Activated T-helper 17 cell treated with anti-CD3 and anti-CD28 coated beads, Interleukin-2, amount 50 U/mL, for 72 hours (primary cell): ENCODE results near the gene FXN. TPM values are rescaled to one million over a fixed set of nuclear protein-coding genes. Genes with fewer than 3 reads are reported as not detected.
"Not testable (repeated sequence)": the region's sequence is repeated elsewhere in the genome, so short reads cannot be mapped to it uniquely, and the experiment has no call there.

Experiments used
- ATAC-seq: fragments of 150-1000 bp; cut with Tn5 transposase; replicated peaks from 2 replicates; pipeline ENCODE4 v1.10.0; 2021; ENCODE audit warnings: mild to moderate bottlenecking, moderate library complexity
- H3K27ac Mint-ChIP-seq: one replicate; pipeline ENCODE4 v1.8.0; 2022; ENCODE audit warnings: mixed read lengths
- H3K27me3 Mint-ChIP-seq: one replicate; pipeline ENCODE4 v1.8.0; 2022; ENCODE audit warnings: mixed read lengths
- H3K36me3 Mint-ChIP-seq: one replicate; pipeline ENCODE4 v1.8.0; 2022; ENCODE audit warnings: low read depth, mild to moderate bottlenecking, mixed read lengths
- H3K4me1 Mint-ChIP-seq: one replicate; pipeline ENCODE4 v1.8.0; 2022; ENCODE audit warnings: mixed read lengths
- H3K4me3 Mint-ChIP-seq: one replicate; pipeline ENCODE4 v1.8.0; 2022; ENCODE audit warnings: mild to moderate bottlenecking, mixed read lengths
- H3K9me3 Mint-ChIP-seq: one replicate; pipeline ENCODE4 v1.8.0; 2022; ENCODE audit warnings: mixed read lengths
- total RNA-seq, 2 donors: library from RNA; stranded (reverse); gene quantifications; one replicate each; pipeline ENCODE4 v1.2.3, GENCODE V29; 2022

The FXN gene
- total RNA-seq, 2 donors from 2014 or later: 10.2 to 28.0 TPM

DNA sequence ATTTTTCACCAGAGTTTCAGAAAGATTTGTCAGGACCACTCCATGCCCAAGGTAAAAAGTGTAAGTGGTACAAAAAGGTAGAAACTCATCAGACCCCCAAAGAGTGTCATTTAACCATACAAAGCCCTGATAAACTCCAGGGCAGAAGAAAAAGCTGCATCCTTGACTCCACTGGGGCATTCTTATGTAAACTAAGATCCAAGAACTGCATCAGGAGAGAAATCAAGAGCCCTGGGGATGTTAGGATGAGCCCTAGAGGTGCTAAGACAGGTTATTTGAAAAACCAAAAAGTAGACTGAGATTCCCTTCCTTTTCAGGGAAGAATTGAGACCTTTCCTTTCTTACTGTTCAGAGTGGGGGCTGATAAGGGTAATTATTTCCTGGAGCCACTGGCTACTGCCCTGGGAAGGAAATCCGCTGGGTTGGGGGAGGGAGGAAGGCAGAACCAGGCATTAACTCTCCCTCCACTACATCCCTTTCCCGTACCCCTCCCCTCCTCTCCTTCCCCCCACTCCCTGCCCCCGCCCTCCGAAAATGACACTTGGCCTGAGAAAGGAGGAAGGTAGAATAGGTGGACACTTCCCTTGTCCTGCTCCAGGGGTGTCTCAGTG is 54.7 kb downstream of the FXN start:
- H3K36me3 Mint-ChIP-seq: no peaks in the 10 kb centered on the region
- H3K4me1 Mint-ChIP-seq: no peaks in the 10 kb centered on the region
- H3K27ac Mint-ChIP-seq: no peak overlapping the region
- H3K9me3 Mint-ChIP-seq: no peaks in the 10 kb centered on the region
- no peak for ATAC-seq
- H3K27me3 Mint-ChIP-seq: no peaks in the 10 kb centered on the region
- no peak overlapping the region for H3K4me3 Mint-ChIP-seq

DNA sequence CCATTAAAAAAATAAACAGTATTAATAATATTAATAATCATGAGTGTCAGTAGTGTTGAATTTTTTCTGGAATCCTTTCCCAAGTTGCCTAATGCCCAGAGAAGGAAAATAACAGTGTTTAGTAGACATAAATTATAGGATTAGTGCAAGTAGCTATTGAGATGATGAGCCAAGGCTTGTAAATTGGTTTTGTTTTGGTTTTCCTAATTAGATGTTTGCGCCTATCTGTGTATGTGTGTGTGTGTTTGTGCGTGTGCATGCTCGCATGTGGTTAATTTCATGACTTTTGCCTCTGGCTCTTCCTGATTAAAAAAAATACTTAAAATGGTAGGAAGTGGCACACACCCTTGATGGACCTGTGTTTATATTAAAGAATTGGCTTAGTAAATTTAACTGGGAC is 55.4 kb downstream of the FXN start:
- H3K27me3 Mint-ChIP-seq: no peaks in the 10 kb centered on the region
- H3K36me3 Mint-ChIP-seq: no peaks in the 10 kb centered on the region
- H3K4me1 Mint-ChIP-seq: no peaks in the 10 kb centered on the region
- no peak overlapping the region for H3K27ac Mint-ChIP-seq
- no peak for ATAC-seq
- H3K4me3 Mint-ChIP-seq: no peak overlapping the region
- no peaks in the 10 kb centered on the region for H3K9me3 Mint-ChIP-seq

DNA sequence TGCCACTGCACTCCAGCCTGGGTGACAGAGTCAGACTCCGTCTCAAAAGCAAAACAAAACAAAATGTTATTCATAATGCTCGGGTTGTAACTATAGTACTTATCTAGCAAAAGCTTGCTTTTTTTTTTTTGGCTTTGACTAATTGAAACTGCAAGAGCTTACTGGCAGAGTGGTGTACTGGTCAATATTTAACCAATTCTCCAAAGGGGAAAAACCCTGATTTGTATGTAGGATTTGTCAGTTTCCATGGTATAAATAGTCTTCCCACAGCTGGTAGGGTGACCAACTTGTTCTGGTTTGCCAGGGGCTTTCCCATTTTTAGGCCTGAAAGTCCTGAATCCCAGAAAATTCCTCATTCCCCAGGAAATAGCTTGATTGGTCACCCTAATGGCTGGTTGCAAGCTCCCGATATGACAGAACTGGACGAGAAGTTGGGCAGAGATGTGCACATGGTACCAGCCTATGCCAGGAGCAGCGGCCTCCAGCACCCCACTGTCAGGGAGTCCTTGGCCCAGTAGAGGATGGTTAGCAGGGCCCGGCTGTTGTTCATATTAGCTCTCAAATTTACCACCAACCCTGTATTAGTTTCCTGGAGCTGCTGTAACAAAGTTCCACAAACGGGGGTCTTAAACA is 58.0 kb downstream of the FXN start:
- Mint-ChIP-seq H3K4me1 (no peaks in the 10 kb centered on the region), H3K4me3 (no peak overlapping the region), H3K9me3 (no peaks in the 10 kb centered on the region), H3K27me3 (no peaks in the 10 kb centered on the region), H3K27ac (no peak overlapping the region), H3K36me3 (no peaks in the 10 kb centered on the region)
- peak; percentile 88 for ATAC-seq

DNA sequence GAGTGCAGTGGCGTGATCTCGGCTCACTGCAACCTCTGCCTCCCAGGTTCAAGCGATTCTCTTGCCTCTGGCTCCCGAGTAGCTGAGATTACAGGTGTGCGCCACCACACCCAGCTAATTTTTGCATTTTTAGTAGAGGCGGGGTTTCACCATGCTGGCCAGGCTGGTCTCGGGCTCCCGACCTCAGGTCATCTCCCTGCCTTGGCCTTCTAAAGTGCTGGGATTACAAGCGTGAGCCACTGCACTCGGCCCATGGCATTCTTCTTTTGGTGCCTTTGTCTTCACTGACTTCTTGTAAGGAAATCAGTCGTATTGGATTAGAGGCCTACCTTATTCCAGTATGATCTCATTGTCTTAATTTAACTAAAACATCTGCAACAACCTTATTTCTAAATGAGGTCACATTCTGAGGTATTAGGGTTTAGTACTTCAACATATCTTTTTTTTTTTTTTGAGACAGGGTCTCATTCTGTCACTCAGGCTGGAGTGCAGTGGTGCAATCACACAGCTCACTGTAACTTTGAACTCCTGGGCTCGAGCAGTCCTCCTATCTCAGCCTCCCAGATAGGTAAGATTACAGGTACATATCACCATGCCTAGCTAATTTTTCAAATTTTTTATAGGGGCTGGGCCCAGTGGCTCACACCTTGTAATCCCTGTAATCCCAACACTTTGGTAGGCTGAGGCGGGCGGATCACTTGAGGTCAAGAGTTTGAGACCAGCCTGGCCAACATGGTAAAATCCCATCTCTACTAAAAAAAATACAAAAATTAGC is 59.0 kb downstream of the FXN start:
- H3K9me3 Mint-ChIP-seq, H3K27me3 Mint-ChIP-seq, H3K4me3 Mint-ChIP-seq, H3K4me1 Mint-ChIP-seq, H3K27ac Mint-ChIP-seq, ATAC-seq, H3K36me3 Mint-ChIP-seq: not testable (repeated sequence)

DNA sequence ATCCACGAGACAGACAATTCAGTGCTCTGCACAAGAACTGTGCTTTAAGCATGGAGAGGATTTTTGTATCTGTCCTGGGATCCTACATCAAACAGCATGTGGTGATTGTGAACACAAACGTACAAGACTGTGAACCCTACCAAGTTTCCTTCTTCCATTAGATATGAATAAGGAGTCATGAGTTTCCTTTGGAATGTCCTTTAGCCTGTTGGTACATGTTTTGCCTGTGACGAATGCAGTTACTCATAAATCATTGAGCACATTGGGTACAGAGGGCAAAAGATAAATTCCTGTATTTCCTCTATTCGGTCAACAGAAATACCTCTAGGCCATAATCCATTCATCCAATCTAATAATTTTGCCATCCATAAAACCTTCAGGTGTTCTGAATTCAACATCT is 61.5 kb downstream of the FXN start:
- Mint-ChIP-seq H3K4me3 (no peak overlapping the region), H3K9me3 (no peaks in the 10 kb centered on the region), H3K4me1 (no peaks in the 10 kb centered on the region), H3K27ac (no peak overlapping the region), H3K27me3 (no peaks in the 10 kb centered on the region), H3K36me3 (no peaks in the 10 kb centered on the region)
- no peak for ATAC-seq

DNA sequence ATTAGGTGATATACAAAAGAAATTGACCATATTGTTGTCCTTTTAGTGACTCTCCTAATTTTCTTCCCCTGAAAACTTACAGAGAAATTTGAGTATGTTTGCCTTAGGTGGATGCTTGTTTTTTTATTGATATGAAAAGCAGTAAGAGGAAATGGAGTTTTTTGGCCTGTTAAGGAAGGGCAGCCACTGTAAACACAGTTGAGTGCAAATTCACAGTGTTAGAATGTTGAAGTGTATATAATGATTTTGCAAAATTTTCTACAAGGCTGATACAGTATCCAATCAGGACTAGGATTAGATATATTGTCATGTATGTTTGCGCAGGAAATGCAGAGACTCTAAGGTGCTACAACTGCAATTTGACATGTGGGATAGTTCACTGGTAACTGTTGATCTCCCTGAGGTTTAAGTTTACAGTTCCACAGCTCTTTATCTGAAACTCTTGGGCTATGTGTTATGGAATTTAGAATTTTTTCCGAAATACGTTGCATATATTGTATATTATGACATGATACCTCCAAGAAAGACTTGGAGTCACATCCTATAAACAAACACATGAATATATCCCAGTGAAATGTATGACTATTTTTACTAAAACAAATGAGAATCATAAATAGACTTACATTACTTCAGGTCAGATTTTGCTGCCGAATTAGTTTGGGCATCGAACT is 62.5 kb downstream of the FXN start:
- no peaks in the 10 kb centered on the region for H3K4me1 Mint-ChIP-seq
- H3K9me3 Mint-ChIP-seq: no peaks in the 10 kb centered on the region
- no peaks in the 10 kb centered on the region for H3K36me3 Mint-ChIP-seq
- no peak for ATAC-seq
- no peak overlapping the region for H3K27ac Mint-ChIP-seq
- no peaks in the 10 kb centered on the region for H3K27me3 Mint-ChIP-seq
- no peak overlapping the region for H3K4me3 Mint-ChIP-seq

DNA sequence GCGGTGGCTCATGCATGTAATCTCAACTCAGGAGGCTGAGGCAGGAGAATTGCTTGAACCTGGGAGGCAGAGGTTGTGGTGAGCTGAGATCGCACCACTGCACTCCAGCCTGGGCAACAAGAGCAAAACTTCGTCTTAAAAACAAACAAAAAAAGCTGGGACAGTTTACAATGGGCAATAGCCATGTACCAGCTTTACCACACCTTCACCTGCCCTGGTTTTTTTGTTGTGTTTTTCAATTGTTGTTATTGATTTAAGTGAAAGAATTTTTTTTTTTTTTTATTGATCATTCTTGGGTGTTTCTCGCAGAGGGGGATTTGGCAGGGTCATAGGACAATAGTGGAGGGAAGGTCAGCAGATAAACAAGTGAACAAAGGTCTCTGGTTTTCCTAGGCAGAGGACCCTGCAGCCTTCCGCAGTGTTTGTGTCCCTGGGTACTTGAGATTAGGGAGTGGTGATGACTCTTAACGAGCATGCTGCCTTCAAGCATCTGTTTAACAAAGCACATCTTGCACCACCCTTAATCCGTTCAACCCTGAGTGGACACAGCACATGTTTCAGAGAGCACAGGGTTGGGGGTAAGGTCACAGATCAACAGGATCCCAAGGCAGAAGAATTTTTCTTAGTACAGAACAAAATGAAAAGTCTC is 67.9 kb downstream of the FXN start:
- H3K4me1 Mint-ChIP-seq, H3K9me3 Mint-ChIP-seq, H3K27ac Mint-ChIP-seq, H3K27me3 Mint-ChIP-seq, H3K4me3 Mint-ChIP-seq, ATAC-seq, H3K36me3 Mint-ChIP-seq: not testable (repeated sequence)

DNA sequence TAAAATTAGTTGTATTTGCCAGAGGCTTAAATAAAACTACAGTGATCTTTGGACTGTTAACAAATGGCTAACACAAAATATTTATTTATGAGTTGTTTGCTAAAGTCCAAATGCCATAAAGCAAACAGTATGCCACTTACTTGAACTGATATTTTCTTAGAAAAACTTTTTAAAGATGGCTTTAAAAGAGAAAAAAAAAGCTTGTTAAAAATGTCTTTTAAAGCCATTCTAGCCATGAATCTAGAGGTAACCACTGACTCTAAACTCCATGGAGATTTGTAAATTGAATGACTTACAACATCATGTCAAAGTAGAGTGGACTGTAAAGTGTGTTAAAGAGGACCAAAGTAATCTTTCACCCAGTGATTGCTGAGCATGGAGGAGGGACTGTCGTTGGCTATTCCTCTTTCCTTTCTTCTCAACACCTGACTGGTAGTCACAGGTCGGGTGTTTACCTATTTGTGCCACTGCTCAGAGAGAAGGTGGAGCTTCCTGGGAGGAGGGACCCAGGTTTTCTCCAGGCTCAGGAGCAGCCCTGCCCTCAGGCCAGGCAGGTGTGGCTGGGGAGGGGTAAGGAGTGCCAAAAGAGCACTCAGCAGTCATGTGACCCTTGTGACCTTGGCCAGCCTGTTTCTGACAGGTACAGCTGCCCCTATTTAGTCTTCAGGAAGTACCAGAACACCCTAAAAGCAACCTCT is 69.4 kb downstream of the FXN start:
- no peak for ATAC-seq
- no peaks in the 10 kb centered on the region for H3K9me3 Mint-ChIP-seq
- no peak overlapping the region for H3K4me3 Mint-ChIP-seq
- H3K4me1 Mint-ChIP-seq: no peaks in the 10 kb centered on the region
- no peaks in the 10 kb centered on the region for H3K27me3 Mint-ChIP-seq
- no peak overlapping the region for H3K27ac Mint-ChIP-seq
- no peaks in the 10 kb centered on the region for H3K36me3 Mint-ChIP-seq

DNA sequence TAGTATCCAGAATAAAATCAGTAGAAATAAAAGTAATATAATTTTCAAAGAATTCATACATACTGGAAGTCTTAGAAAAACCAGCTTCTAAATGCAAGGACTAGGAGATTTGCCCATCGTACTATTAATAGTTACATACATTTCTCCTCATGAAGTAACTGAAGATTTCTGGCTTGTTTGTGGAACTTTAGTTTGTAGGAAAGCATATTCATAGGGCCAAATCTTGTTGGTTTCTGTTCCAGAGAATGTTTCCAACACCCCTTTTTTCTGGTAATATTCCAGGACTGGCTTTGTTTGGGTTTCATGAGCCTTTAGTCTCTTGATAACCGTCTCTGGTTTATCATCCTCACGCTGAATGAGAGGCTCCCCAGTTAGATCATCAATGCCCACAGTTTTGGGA is 72.2 kb downstream of the FXN start:
- no peaks in the 10 kb centered on the region for H3K36me3 Mint-ChIP-seq
- H3K9me3 Mint-ChIP-seq: no peaks in the 10 kb centered on the region
- no peak overlapping the region for H3K4me3 Mint-ChIP-seq
- no peak overlapping the region for H3K27ac Mint-ChIP-seq
- no peaks in the 10 kb centered on the region for H3K27me3 Mint-ChIP-seq
- ATAC-seq: no peak
- no peaks in the 10 kb centered on the region for H3K4me1 Mint-ChIP-seq

DNA sequence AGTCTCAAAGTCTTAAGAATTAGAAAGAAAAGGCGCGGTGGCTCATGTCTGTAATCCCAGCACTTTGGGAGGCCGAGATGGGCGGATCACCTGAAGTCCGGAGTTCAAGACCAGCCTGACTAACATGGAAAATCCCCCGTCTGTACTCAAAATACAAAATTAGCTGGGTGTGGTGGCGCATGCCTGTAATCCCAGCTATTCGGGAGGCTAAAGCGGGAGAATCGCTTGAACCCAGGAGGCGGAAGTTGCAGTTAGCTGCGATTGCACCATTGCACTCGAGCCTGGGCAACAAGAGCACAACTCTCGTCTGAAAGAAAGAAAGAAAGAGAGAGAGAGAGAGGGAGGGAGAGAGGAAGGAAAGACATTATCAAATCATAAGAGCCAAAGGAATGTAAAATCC is 73.2 kb downstream of the FXN start:
- H3K36me3 Mint-ChIP-seq, ATAC-seq, H3K27ac Mint-ChIP-seq, H3K27me3 Mint-ChIP-seq, H3K4me3 Mint-ChIP-seq, H3K4me1 Mint-ChIP-seq, H3K9me3 Mint-ChIP-seq: not testable (repeated sequence)

DNA sequence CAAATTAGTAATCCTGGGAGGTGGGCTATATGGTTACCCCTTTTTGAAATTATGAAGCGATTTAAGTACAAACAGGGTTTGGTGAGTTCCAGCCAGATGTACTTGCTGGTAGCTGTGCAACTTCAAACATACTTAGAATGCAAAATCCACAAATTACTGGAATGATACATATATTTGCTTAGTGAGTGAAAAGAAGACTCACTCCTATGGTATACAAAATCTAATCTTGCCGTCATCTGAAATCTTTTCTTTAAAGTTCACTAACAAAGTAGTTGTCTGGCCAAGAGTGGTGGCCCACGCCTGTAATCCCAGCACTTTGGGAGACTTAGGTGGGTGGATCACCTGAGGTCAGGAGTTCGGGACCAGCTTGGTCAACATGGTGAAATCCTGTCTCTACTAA is 73.6 kb downstream of the FXN start:
- H3K4me3 Mint-ChIP-seq: no peak overlapping the region
- peaks cover under 1% of the 10 kb centered on the region for H3K4me1 Mint-ChIP-seq
- no peaks in the 10 kb centered on the region for H3K36me3 Mint-ChIP-seq
- no peak overlapping the region for H3K27ac Mint-ChIP-seq
- no peaks in the 10 kb centered on the region for H3K27me3 Mint-ChIP-seq
- no peaks in the 10 kb centered on the region for H3K9me3 Mint-ChIP-seq
- no peak for ATAC-seq

DNA sequence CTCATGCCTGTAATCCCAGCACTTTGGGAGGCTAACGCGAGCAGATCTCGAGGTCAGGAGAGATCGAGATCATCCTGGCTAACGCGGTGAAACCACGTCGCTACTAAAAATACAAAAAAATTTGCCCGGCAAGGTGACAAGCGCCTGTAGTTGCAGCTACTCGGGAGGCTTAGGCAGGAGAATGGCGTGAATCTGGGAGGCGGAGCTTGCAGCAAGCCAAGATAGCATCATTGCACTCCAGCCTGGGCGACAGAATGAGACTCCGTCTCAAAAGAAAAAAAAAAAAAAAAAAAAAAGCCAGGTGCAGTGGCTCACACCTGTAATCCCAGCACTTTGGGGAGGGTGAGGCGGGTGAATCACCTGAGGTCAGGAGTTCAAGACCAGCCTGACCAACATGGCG is 77.1 kb downstream of the FXN start:
- not testable (repeated sequence) for H3K36me3 Mint-ChIP-seq, H3K27ac Mint-ChIP-seq, H3K4me1 Mint-ChIP-seq, H3K4me3 Mint-ChIP-seq, H3K27me3 Mint-ChIP-seq, ATAC-seq, H3K9me3 Mint-ChIP-seq

DNA sequence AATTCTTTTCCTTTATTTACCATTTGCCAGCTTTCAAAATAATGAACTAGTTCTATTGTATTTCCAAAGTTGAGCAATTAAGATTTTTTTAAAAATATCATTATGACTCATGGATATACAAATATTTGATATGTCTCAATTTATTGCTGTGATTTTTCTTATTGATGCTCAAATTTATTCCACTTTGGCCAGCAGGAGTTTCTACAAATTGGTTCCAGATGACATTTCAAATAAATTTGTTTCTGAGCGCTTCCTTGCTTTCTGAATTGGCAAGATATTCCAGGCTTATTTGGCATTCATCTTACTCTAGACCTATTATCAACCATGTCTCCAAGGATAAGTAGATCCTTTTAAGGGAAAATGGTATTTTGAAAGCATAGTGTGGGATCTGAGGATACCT is 80.1 kb downstream of the FXN start:
- Mint-ChIP-seq H3K4me1 (peaks cover 6% of the 10 kb centered on the region), H3K36me3 (no peaks in the 10 kb centered on the region), H3K9me3 (no peaks in the 10 kb centered on the region), H3K4me3 (no peak overlapping the region), H3K27ac (no peak overlapping the region), H3K27me3 (no peaks in the 10 kb centered on the region)
- no peak for ATAC-seq

DNA sequence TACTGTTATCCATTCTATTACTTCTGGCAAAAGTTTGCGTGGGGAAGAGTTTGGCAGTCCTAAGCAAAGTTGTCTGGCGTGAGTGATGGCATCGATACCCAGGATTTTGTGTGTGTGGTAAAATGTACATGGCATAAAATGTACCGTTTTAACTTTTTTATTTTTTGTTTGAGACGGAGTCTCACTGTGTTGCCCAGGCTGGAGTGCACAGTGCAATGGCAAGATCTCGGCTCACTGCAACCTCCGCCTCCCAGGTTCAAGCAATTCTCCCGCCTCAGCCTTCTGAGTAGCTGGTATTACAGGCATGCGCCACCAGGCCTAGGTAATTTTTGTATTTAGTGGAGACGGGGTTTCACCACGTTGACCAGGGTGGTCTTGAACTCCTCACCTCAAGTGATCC is 83.1 kb downstream of the FXN start:
- ATAC-seq: no peak

More for the DNA sequence above, 83.1 kb downstream of the FXN start:
- H3K9me3 Mint-ChIP-seq: no peaks in the 10 kb centered on the region
- peaks cover 6% of the 10 kb centered on the region for H3K4me1 Mint-ChIP-seq
- no peak overlapping the region for H3K4me3 Mint-ChIP-seq
- no peaks in the 10 kb centered on the region for H3K36me3 Mint-ChIP-seq
- H3K27me3 Mint-ChIP-seq: no peaks in the 10 kb centered on the region
- no peak overlapping the region for H3K27ac Mint-ChIP-seq
